HEK293 (cell line): ENCODE results near the gene SETD4.

Experiments used
- GFI1B ChIP-seq: fragments of 450-650 bp; formaldehyde crosslinking; IDR thresholded peaks from 2 replicates; pipeline ENCODE4 v1.5.1; 2016; ENCODE audit warnings: missing biosample characterization, missing genetic modification characterization
- HOXD13 ChIP-seq: sonication (generic); formaldehyde crosslinking; IDR thresholded peaks from 2 replicates; pipeline ENCODE4 v1.8.0; 2022; ENCODE audit warnings: missing genetic modification reagents, borderline replicate concordance
- KLF7 ChIP-seq: fragments of 450-650 bp; formaldehyde crosslinking; IDR thresholded peaks from 2 replicates; pipeline ENCODE4 v1.5.1; 2016; ENCODE audit warnings: missing biosample characterization, missing genetic modification characterization, borderline replicate concordance
- PATZ1 ChIP-seq: fragments of 450-650 bp; formaldehyde crosslinking; IDR thresholded peaks from 2 replicates; pipeline ENCODE4 v1.5.1; 2016; ENCODE audit warnings: missing biosample characterization, missing genetic modification characterization
- SCRT2 ChIP-seq: fragments of 450-650 bp; formaldehyde crosslinking; IDR thresholded peaks from 2 replicates; pipeline ENCODE4 v1.5.1; 2016; ENCODE audit warnings: missing biosample characterization, missing genetic modification characterization
- TCF7L2 ChIP-seq: IDR thresholded peaks from 2 replicates; pipeline ENCODE4 v1.6.1; 2011; ENCODE audit warnings: low read depth, mild to moderate bottlenecking, inconsistent platforms, low read length, moderate library complexity, borderline replicate concordance
- ZBTB1 ChIP-seq: fragments of 450-650 bp; formaldehyde crosslinking; IDR thresholded peaks from 2 replicates; pipeline ENCODE4 v1.5.1; 2016; ENCODE audit warnings: missing biosample characterization, missing genetic modification characterization
- ZBTB17 ChIP-seq: fragments of 450-650 bp; formaldehyde crosslinking; IDR thresholded peaks from 2 replicates; pipeline ENCODE4 v1.5.1; 2016; ENCODE audit warnings: missing biosample characterization, missing genetic modification characterization
- ZBTB20 ChIP-seq: fragments of 450-650 bp; formaldehyde crosslinking; IDR thresholded peaks from 2 replicates; pipeline ENCODE4 v1.5.1; 2016; ENCODE audit warnings: missing biosample characterization, missing genetic modification characterization
- ZBTB21 ChIP-seq: fragments of 450-650 bp; formaldehyde crosslinking; IDR thresholded peaks from 2 replicates; pipeline ENCODE4 v1.5.1; 2017; ENCODE audit warnings: missing biosample characterization, missing genetic modification characterization
- ZFP3 ChIP-seq: fragments of 450-650 bp; formaldehyde crosslinking; IDR thresholded peaks from 2 replicates; pipeline ENCODE4 v1.5.1; 2016; ENCODE audit warnings: low read depth, missing biosample characterization, missing genetic modification characterization
- ZNF114 ChIP-seq: fragments of 450-650 bp; formaldehyde crosslinking; IDR thresholded peaks from 2 replicates; pipeline ENCODE4 v1.5.0; 2017; ENCODE audit warnings: missing biosample characterization, missing genetic modification characterization
- ZNF175 ChIP-seq: fragments of 450-650 bp; formaldehyde crosslinking; IDR thresholded peaks from 2 replicates; pipeline ENCODE4 v1.5.1; 2016; ENCODE audit warnings: missing biosample characterization, missing genetic modification characterization
- ZNF211 ChIP-seq: fragments of 450-650 bp; formaldehyde crosslinking; IDR thresholded peaks from 2 replicates; pipeline ENCODE4 v1.5.1; 2016; ENCODE audit warnings: low read depth, missing biosample characterization, missing genetic modification characterization
- ZNF214 ChIP-seq: fragments of 450-650 bp; formaldehyde crosslinking; IDR thresholded peaks from 2 replicates; pipeline ENCODE4 v1.5.1; 2017; ENCODE audit warnings: missing biosample characterization, mild to moderate bottlenecking, missing genetic modification characterization, borderline replicate concordance
- ZNF24 ChIP-seq: fragments of 450-650 bp; formaldehyde crosslinking; IDR thresholded peaks from 2 replicates; pipeline ENCODE4 v1.5.1; 2016; ENCODE audit warnings: missing biosample characterization, missing genetic modification characterization
- ZNF266 ChIP-seq: fragments of 450-650 bp; formaldehyde crosslinking; IDR thresholded peaks from 2 replicates; pipeline ENCODE4 v1.5.1; 2016; ENCODE audit warnings: missing biosample characterization, missing genetic modification characterization, low read depth
- ZNF274 ChIP-seq, 2 experiments: fragments of 200-500 bp in 1 of 2; fragments of 450-650 bp in 1 of 2; sonication (Bioruptor generic) in 1 of 2; formaldehyde crosslinking in 1 of 2; IDR thresholded peaks; 2 replicates each; pipeline versions ENCODE4 v1.5.1 to v1.6.1; 2014 to 2016; ENCODE audit warnings: borderline replicate concordance in 1 of 2, inconsistent platforms in 1 of 2, low read length in 1 of 2, missing biosample characterization in 1 of 2, missing genetic modification characterization in 1 of 2
- ZNF292 ChIP-seq: fragments of 450-650 bp; formaldehyde crosslinking; IDR thresholded peaks from 2 replicates; pipeline ENCODE4 v1.5.1; 2016; ENCODE audit warnings: low read depth, missing biosample characterization, missing genetic modification characterization, borderline replicate concordance
- ZNF302 ChIP-seq: fragments of 450-650 bp; formaldehyde crosslinking; IDR thresholded peaks from 2 replicates; pipeline ENCODE4 v1.5.1; 2016; ENCODE audit warnings: missing biosample characterization, missing genetic modification characterization, low read depth
- ZNF324 ChIP-seq: fragments of 450-650 bp; formaldehyde crosslinking; IDR thresholded peaks from 2 replicates; pipeline ENCODE4 v1.5.1; 2016; ENCODE audit warnings: missing biosample characterization, missing genetic modification characterization
- ZNF341 ChIP-seq: fragments of 450-650 bp; formaldehyde crosslinking; IDR thresholded peaks from 2 replicates; pipeline ENCODE4; 2016; ENCODE audit warnings: low read depth, missing biosample characterization, missing genetic modification characterization
- ZNF449 ChIP-seq: fragments of 450-650 bp; formaldehyde crosslinking; IDR thresholded peaks from 2 replicates; pipeline ENCODE4 v1.5.1; 2017; ENCODE audit warnings: missing biosample characterization, mild to moderate bottlenecking, missing genetic modification characterization, moderate library complexity
- ZNF510 ChIP-seq: fragments of 450-650 bp; formaldehyde crosslinking; IDR thresholded peaks from 2 replicates; pipeline ENCODE4 v1.5.1; 2018; ENCODE audit warnings: mild to moderate bottlenecking, missing genetic modification characterization, missing biosample characterization; ENCODE audit not compliant: insufficient replicate concordance
- ZNF549 ChIP-seq: fragments of 450-650 bp; IDR thresholded peaks from 2 replicates; pipeline ENCODE4 v1.5.1; 2018; ENCODE audit warnings: missing biosample characterization, missing genetic modification characterization, mild to moderate bottlenecking, inconsistent platforms, moderate library complexity
- ZNF555 ChIP-seq: fragments of 450-650 bp; formaldehyde crosslinking; conservative IDR thresholded peaks from 2 replicates; pipeline ENCODE4 v1.5.1; 2017; ENCODE audit warnings: missing biosample characterization, mild to moderate bottlenecking, missing genetic modification characterization, inconsistent platforms
- ZNF792 ChIP-seq: fragments of 450-650 bp; formaldehyde crosslinking; IDR thresholded peaks from 2 replicates; pipeline ENCODE4 v1.5.1; 2016; ENCODE audit warnings: missing biosample characterization, missing genetic modification characterization
- TF ChIP-seq, protein P1 (sequence below): fragments of 450-650 bp; formaldehyde crosslinking; IDR thresholded peaks from 2 replicates; pipeline ENCODE4 v1.5.1; 2016; ENCODE audit warnings: missing biosample characterization, missing genetic modification characterization
- TF ChIP-seq, protein P2 (sequence below): fragments of 450-650 bp; formaldehyde crosslinking; IDR thresholded peaks from 2 replicates; pipeline ENCODE4 v1.5.1; 2016; ENCODE audit warnings: missing biosample characterization, missing genetic modification characterization
- TF ChIP-seq, protein P3 (sequence below): fragments of 450-650 bp; formaldehyde crosslinking; IDR thresholded peaks from 2 replicates; pipeline ENCODE4 v1.5.1; 2016; ENCODE audit warnings: missing biosample characterization, missing genetic modification characterization

Gene SETD4

DNA sequence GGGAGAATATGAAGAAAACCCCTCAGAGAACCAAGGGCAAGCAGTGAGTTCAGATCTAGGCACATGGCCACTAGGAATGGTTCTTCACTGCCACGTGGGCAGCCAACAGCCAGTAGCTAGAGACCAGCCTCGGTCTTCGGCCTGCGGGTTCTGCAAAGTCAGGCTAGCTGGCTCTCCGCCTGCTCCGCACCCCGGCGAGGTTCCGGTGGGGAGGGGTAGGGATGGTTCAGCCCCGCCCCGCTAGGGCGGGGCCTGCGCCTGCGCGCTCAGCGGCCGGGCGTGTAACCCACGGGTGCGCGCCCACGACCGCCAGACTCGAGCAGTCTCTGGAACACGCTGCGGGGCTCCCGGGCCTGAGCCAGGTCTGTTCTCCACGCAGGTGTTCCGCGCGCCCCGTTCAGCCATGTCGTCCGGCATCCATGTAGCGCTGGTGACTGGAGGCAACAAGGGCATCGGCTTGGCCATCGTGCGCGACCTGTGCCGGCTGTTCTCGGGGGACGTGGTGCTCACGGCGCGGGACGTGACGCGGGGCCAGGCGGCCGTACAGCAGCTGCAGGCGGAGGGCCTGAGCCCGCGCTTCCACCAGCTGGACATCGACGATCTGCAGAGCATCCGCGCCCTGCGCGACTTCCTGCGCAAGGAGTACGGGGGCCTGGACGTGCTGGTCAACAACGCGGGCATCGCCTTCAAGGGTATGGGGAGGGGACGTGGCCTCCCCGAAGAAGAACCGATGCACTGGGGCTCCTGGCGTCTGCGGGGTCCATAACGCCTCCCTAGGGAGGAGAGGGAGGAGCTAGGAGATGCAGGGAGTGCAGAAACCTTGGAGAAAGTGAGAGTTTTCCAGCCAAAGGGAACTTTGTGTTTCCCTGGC is 9.6 kb upstream of the SETD4 start, which contains the start of gene CBR1 (continued):
- TF ChIP-seq ZNF274 (IDR thresholded peaks at IDR 0.05; ENCODE audit: low read length), result no peak
- TF ChIP-seq ZNF274 (tag by site-specific recombination; IDR thresholded peaks at IDR 0.05; ENCODE audit: borderline replicate concordance), result no peak
- no peak for TF ChIP-seq GFI1B
- TF ChIP-seq, protein P1, sequence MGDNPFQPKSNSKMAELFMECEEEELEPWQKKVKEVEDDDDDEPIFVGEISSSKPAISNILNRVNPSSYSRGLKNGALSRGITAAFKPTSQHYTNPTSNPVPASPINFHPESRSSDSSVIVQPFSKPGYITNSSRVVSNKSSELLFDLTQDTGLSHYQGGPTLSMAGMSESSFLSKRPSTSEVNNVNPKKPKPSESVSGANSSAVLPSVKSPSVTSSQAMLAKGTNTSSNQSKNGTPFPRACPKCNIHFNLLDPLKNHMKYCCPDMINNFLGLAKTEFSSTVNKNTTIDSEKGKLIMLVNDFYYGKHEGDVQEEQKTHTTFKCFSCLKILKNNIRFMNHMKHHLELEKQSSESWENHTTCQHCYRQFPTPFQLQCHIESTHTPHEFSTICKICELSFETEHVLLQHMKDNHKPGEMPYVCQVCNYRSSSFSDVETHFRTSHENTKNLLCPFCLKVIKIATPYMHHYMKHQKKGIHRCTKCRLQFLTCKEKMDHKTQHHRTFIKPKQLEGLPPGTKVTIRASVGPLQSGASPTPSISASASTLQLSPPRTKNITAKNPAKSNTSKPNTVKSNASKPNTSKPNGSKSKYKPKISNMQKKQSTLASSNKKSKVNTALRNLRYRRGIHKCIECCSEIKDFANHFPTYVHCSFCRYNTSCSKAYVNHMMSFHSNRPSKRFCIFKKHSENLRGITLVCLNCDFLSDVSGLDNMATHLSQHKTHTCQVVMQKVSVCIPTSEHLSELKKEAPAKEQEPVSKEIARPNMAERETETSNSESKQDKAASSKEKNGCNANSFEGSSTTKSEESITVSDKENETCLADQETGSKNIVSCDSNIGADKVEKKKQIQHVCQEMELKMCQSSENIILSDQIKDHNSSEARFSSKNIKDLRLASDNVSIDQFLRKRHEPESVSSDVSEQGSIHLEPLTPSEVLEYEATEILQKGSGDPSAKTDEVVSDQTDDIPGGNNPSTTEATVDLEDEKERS (tag by site-specific recombination), result no peak
- no peak for TF ChIP-seq ZFP3 (tag by site-specific recombination)
- 0 out of 2 replicates have a peak, but pooled peaks have one; percentile 21 for TF ChIP-seq SCRT2 (tag by site-specific recombination)
- TF ChIP-seq ZBTB21, result no peak
- no peak for TF ChIP-seq ZNF549 (tag by site-specific recombination)
- no peak for TF ChIP-seq ZNF214
- TF ChIP-seq TCF7L2, result no peak
- TF ChIP-seq ZNF24 (tag by site-specific recombination), result peak; percentile 35; the same call in 1 of the 2 replicates
- no peak for TF ChIP-seq ZNF175 (tag by site-specific recombination)
- TF ChIP-seq, protein P2, sequence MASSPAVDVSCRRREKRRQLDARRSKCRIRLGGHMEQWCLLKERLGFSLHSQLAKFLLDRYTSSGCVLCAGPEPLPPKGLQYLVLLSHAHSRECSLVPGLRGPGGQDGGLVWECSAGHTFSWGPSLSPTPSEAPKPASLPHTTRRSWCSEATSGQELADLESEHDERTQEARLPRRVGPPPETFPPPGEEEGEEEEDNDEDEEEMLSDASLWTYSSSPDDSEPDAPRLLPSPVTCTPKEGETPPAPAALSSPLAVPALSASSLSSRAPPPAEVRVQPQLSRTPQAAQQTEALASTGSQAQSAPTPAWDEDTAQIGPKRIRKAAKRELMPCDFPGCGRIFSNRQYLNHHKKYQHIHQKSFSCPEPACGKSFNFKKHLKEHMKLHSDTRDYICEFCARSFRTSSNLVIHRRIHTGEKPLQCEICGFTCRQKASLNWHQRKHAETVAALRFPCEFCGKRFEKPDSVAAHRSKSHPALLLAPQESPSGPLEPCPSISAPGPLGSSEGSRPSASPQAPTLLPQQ, result peak; percentile 92
- TF ChIP-seq, protein P3, sequence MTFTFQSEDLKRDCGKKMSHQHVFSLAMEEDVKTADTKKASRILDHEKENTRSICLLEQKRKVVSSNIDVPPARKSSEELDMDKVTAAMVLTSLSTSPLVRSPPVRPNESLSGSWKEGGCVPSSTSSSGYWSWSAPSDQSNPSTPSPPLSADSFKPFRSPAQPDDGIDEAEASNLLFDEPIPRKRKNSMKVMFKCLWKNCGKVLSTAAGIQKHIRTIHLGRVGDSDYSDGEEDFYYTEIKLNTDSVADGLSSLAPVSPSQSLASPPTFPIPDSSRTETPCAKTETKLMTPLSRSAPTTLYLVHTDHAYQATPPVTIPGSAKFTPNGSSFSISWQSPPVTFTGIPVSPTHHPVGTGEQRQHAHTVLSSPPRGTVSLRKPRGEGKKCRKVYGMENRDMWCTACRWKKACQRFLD (tag by site-specific recombination), result no peak
- no peak for TF ChIP-seq ZNF555
- 0 out of 2 replicates have a peak, but pooled peaks have one; percentile 72 for TF ChIP-seq ZBTB1 (tag by site-specific recombination)
- TF ChIP-seq ZNF292, result no peak
- no peak for TF ChIP-seq ZNF266 (tag by site-specific recombination)
- no peak for TF ChIP-seq HOXD13 (CRISPR knock-in tag)
- TF ChIP-seq ZNF792 (tag by site-specific recombination), result no peak
- no peak for TF ChIP-seq ZNF449 (tag by site-specific recombination)
- TF ChIP-seq ZNF341, result peak; percentile 86
- TF ChIP-seq ZNF211 (tag by site-specific recombination), result no peak
- TF ChIP-seq ZBTB17, result peak; percentile 99
- peak; percentile 64; the same call in 1 of the 2 replicates for TF ChIP-seq KLF7 (tag by site-specific recombination)
- no peak for TF ChIP-seq ZNF510 (tag by site-specific recombination)
- TF ChIP-seq ZNF114 (tag by site-specific recombination), result no peak
- TF ChIP-seq ZBTB20 (tag by site-specific recombination), result peak; percentile 75; the same call in 1 of the 2 replicates
- peak; percentile 87 for TF ChIP-seq PATZ1 (tag by site-specific recombination)
- TF ChIP-seq ZNF302 (tag by site-specific recombination), result no peak
- TF ChIP-seq ZNF324 (tag by site-specific recombination), result peak; percentile 75
